Vagina (tissue), 2 donors: ENCODE results near the gene IFNA13. TPM values are rescaled to one million over a fixed set of nuclear protein-coding genes. Genes with fewer than 3 reads are reported as not detected.

ENCODE experiments used
- DNase-seq, 2 donors: peaks; one replicate each; pipeline ENCODE4 v3.0.0-alpha.2; 2017; ENCODE audit errors: extremely low spot score in 2 of 2
- H3K27ac ChIP-seq: fragments of 200-600 bp; sonication (generic); one replicate; pipeline ENCODE4 v1.5.1; 2019
- H3K27me3 ChIP-seq: fragments of 200-600 bp; sonication (generic); one replicate; pipeline ENCODE4 v1.5.1; 2019
- H3K36me3 ChIP-seq, 2 donors: fragments of 200-600 bp; sonication (generic); one replicate each; pipeline ENCODE4 v1.5.1; 2017 to 2019
- H3K4me1 ChIP-seq: fragments of 200-600 bp; sonication (generic); one replicate; pipeline ENCODE4 v1.5.1; 2019
- H3K4me3 ChIP-seq, 2 donors: fragments of 200-600 bp; sonication (generic); 1 replicate in 1 of 2; 2 replicates in 1 of 2; pipeline ENCODE4 v1.5.1; 2016 to 2019
- H3K9me3 ChIP-seq: fragments of 200-600 bp; sonication (generic); one replicate; pipeline ENCODE4 v1.5.1; 2019
- POLR2A ChIP-seq, 2 donors: fragments of 450-650 bp; IDR thresholded peaks; one replicate each; pipeline ENCODE4 v1.6.1; 2017; ENCODE audit warnings: antibody characterized with exemption in 2 of 2, mild to moderate bottlenecking in 2 of 2, moderate library complexity in 2 of 2
- POLR2AphosphoS5 ChIP-seq, 2 donors: sonication (generic); formaldehyde crosslinking; IDR thresholded peaks; one replicate each; pipeline ENCODE4 v1.9.0; 2017; ENCODE audit warnings: antibody characterized with exemption in 2 of 2, mild to moderate bottlenecking in 2 of 2, low read depth in 1 of 2; ENCODE audit not compliant: insufficient read depth in 1 of 2
- intact Hi-C: fragments of 100-400 bp; cut with DNase I; formaldehyde crosslinking; loops from one replicate; pipeline ENCODE4 v1.15.1; 2023
- total RNA-seq: library from RNA; depleted of rRNA; stranded (reverse); fragments of >200 nt; gene quantifications from one replicate; pipeline ENCODE4 v1.2.3, GENCODE V29; 2016
- TF ChIP-seq, protein P1 (sequence below), 3 experiments: fragments of 450-650 bp in 2 of 3; fragments of 200-600 bp in 1 of 3; sonication (generic) in 1 of 3; IDR thresholded peaks; one replicate each; pipeline ENCODE4 v1.5.1; 2017 to 2019; ENCODE audit warnings: antibody characterized with exemption in 3 of 3, mild to moderate bottlenecking in 2 of 3, moderate library complexity in 2 of 3

IFNA13 gene
- total RNA-seq, 1 donor from 2014 or later, result not detected

DNA sequence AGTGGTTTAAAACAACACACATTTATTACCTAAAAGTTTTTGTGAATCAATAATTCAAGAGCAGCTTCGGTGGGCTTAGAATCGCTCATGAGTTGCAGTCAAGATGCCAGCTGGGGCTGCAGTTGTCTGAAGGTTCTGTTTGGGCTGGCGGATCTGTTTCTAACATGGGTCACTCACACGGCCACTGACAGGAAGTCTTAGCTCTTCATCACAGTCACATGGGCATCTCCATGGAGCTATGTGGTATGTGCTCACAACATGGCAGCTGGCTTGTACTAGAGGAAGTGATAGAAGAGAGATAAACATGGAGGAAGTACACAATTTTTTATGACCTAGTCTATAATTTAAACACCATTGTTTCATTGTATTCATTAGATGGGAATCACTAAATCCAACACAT, 43.8 kb downstream of the IFNA13 start:
- Histone ChIP-seq H3K27ac (no peak overlapping the region), H3K9me3 (no peaks in the 10 kb centered on the region), H3K27me3 (no peaks in the 10 kb centered on the region), H3K4me1 (peaks cover 8% of the 10 kb centered on the region), H3K4me3 (no peak overlapping the region), H3K36me3 (peaks cover 0 to 10% of the 10 kb centered on the region in 2 donors)
- TF ChIP-seq POLR2A (IDR thresholded peaks at IDR 0.05) (no peak), POLR2AphosphoS5 (IDR thresholded peaks at IDR 0.05; ENCODE audit: insufficient read depth in 1 of 2, low read depth in 1 of 2) (no peak)
- TF ChIP-seq, protein P1, sequence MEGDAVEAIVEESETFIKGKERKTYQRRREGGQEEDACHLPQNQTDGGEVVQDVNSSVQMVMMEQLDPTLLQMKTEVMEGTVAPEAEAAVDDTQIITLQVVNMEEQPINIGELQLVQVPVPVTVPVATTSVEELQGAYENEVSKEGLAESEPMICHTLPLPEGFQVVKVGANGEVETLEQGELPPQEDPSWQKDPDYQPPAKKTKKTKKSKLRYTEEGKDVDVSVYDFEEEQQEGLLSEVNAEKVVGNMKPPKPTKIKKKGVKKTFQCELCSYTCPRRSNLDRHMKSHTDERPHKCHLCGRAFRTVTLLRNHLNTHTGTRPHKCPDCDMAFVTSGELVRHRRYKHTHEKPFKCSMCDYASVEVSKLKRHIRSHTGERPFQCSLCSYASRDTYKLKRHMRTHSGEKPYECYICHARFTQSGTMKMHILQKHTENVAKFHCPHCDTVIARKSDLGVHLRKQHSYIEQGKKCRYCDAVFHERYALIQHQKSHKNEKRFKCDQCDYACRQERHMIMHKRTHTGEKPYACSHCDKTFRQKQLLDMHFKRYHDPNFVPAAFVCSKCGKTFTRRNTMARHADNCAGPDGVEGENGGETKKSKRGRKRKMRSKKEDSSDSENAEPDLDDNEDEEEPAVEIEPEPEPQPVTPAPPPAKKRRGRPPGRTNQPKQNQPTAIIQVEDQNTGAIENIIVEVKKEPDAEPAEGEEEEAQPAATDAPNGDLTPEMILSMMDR (IDR thresholded peaks at IDR 0.05), result no peak
- DNase-seq, result no peak
- intact Hi-C loops, result no loop called here

DNA sequence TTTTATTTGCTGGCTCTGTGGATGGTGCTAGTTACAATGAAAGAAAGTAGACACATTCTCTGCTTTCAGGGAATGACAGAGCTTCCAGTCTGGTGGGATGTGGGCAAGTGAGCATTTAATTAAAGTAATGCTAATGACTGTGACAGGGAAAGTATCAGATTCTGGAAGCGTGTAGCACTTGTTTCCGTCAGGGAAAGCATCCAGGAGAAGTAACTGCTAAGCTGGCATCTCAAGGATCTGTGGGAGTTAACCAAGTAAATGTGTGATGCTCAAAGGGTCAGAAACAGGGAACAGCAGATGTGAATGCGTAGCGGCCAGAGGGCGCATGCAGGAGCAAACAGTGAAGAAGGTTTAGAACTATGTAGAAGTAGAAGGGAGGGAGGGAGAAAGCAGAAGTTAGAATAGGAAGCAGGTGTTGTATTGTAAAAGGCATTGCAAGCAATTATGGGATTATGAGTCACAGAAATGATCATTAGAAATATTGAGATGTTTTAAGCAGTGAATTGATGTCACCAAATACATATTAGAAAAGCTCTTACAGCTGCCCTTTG, 44.9 kb downstream of the IFNA13 start:
- Histone ChIP-seq H3K27ac (no peak overlapping the region), H3K9me3 (no peaks in the 10 kb centered on the region), H3K27me3 (no peaks in the 10 kb centered on the region), H3K36me3 (peaks cover 0 to 10% of the 10 kb centered on the region in 2 donors), H3K4me1 (peaks cover 8% of the 10 kb centered on the region), H3K4me3 (no peak overlapping the region)
- intact Hi-C loops, result no loop called here
- no peak for TF ChIP-seq POLR2AphosphoS5 (IDR thresholded peaks at IDR 0.05; ENCODE audit: insufficient read depth in 1 of 2, low read depth in 1 of 2)
- TF ChIP-seq, protein P1 (IDR thresholded peaks at IDR 0.05), result no peak
- TF ChIP-seq POLR2A (IDR thresholded peaks at IDR 0.05), result no peak
- DNase-seq, result no peak

DNA sequence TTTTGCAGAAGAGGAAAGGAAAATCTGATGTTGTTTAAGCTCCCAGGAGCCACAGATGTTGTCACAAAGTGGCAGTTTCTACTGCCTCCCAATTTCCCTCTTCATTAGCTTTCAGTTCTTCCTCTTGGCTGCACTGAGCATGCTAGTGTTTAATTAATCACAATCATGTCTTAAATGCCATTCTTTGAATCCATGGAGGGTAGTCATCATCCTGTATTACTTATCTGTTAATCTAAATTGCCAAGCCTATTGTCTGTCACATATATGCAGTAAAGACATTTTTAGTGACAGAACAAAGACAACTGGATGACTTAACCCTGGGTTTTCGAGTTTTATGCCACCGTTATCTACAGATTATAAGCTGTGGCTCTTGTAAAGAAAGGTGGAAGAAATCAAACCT, 47.4 kb downstream of the IFNA13 start:
- Histone ChIP-seq H3K9me3 (no peaks in the 10 kb centered on the region), H3K4me3 (no peak overlapping the region), H3K4me1 (peaks cover 7% of the 10 kb centered on the region), H3K36me3 (peaks cover 0 to 10% of the 10 kb centered on the region in 2 donors), H3K27me3 (no peaks in the 10 kb centered on the region), H3K27ac (no peak overlapping the region)
- intact Hi-C loops, result no loop called here
- TF ChIP-seq, protein P1 (IDR thresholded peaks at IDR 0.05), result no peak
- TF ChIP-seq POLR2A (IDR thresholded peaks at IDR 0.05) (no peak), POLR2AphosphoS5 (IDR thresholded peaks at IDR 0.05; ENCODE audit: insufficient read depth in 1 of 2, low read depth in 1 of 2) (no peak)
- no peak for DNase-seq

DNA sequence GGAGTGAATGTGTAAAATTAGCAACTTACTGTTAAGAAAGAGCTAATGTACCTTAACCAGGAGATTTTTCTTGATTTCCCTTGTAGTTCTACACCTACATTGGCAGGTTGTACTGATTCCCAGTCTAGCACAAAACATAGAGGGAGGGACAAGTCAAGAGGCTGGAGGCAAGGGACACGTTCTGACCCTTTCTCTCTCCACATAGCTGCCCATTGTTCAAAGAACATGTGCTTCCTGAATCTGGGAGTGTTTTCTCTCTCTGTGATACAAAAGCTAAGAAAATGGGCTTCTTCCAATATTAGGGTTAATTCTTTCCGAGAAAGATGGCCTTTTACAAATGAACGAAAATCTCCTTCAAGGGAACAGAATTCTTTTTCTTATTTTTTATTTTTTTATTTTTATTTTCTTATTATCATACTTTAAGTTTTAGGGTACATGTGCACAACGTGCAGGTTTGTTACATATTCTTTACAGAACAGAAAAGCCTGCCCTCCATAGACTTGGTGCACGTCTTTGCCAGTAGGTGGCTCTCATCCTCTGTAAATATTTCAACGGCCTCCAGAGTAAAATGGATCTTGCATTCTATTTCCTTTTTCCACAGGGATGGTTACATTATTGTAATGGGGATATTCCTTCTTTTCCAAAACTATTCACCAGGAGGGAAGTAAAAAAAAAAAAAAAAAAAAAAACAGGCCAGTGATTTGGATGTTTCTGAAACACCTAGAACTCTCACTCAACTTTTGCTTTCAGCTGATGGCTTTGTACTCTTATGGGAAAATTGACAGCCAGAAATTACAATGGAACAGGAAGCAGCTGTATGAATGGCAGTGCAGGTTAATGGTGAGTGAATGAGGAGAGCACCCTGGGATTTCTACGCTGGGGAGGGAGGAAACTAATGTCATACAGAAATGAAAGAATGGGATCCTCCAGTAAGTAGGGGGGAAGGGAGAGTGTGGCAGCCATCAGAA, 49.6 kb downstream of the IFNA13 start:
- no peak overlapping the region for H3K27ac ChIP-seq
- no peaks in the 10 kb centered on the region for H3K9me3 ChIP-seq
- TF ChIP-seq, protein P1 (IDR thresholded peaks at IDR 0.05), result peak in 2 of 3 experiments; percentile 34 to 43
- TF ChIP-seq POLR2A (IDR thresholded peaks at IDR 0.05), result no peak
- H3K27me3 ChIP-seq, result no peaks in the 10 kb centered on the region
- peaks cover 7% of the 10 kb centered on the region for H3K4me1 ChIP-seq
- intact Hi-C loops, result no loop called here
- no peak for DNase-seq
- H3K36me3 ChIP-seq, result peaks cover 0 to 9% of the 10 kb centered on the region in 2 donors
- H3K4me3 ChIP-seq, result no peak overlapping the region

Other genes with a start within 250 kb of the IFNA13 start
- not detected for gene IFNW1, start 226.2 kb downstream of the IFNA13 start, total RNA-seq
- gene IFNA21, start 201.4 kb downstream of the IFNA13 start, total RNA-seq, result not detected
- not detected for gene IFNA4, start 180.5 kb downstream of the IFNA13 start, total RNA-seq
- gene IFNA7, start 165.9 kb downstream of the IFNA13 start, total RNA-seq, result not detected
- gene IFNA10, start 160.9 kb downstream of the IFNA13 start, total RNA-seq, result not detected
- not detected for gene IFNA16, start 150.7 kb downstream of the IFNA13 start, total RNA-seq
- gene IFNA17, start 139.8 kb downstream of the IFNA13 start, total RNA-seq, result not detected
- not detected for gene IFNA14, start 128.1 kb downstream of the IFNA13 start, total RNA-seq
- not detected for gene IFNA5, start 62.7 kb downstream of the IFNA13 start, total RNA-seq
- gene KLHL9, start 32.7 kb downstream of the IFNA13 start, total RNA-seq, result 22.3 TPM
- gene IFNA6, start 17.2 kb downstream of the IFNA13 start, total RNA-seq, result not detected
- gene IFNA2, start 17.3 kb upstream of the IFNA13 start, total RNA-seq, result not detected
- gene IFNA8, start 41.1 kb upstream of the IFNA13 start, total RNA-seq, result not detected
- not detected for gene IFNA1, start 72.4 kb upstream of the IFNA13 start, total RNA-seq
- gene IFNE, start 114.3 kb upstream of the IFNA13 start, total RNA-seq, result 3.2 TPM